Transverse colon (tissue), 4 donors: ENCODE results near the gene PLET1. TPM values are rescaled to one million over a fixed set of nuclear protein-coding genes. Genes with fewer than 3 reads are reported as not detected.

Experiments used
- DNase-seq: peaks from one replicate; pipeline ENCODE4 v3.0.0-alpha.2; 2019
- H3K27ac ChIP-seq, 4 donors: fragments of 200-600 bp; sonication (generic); 2 replicates each; pipeline ENCODE4 v1.5.1; 2016 to 2018; ENCODE audit warnings: inconsistent platforms in 4 of 4
- H3K27me3 ChIP-seq: fragments of 200-600 bp; sonication (generic); 2 replicates; pipeline ENCODE4 v1.5.1; 2017; ENCODE audit warnings: inconsistent platforms
- H3K36me3 ChIP-seq, 4 donors: fragments of 200-600 bp; sonication (generic); 2 replicates each; pipeline ENCODE4 v1.5.1; 2017 to 2019; ENCODE audit warnings: inconsistent platforms in 4 of 4
- H3K4me1 ChIP-seq, 4 donors: fragments of 200-600 bp; sonication (generic); 2 replicates each; pipeline ENCODE4 v1.5.1; 2017 to 2020; ENCODE audit warnings: inconsistent platforms in 4 of 4
- H3K4me3 ChIP-seq, 4 donors: fragments of 200-600 bp; sonication (generic); 1 replicate in 1 of 4; 2 replicates in 3 of 4; pipeline versions ENCODE4 v1.5.1 to v1.6.1; 2017 to 2019; ENCODE audit warnings: inconsistent platforms in 4 of 4
- H3K9me3 ChIP-seq, 2 donors: fragments of 200-600 bp; sonication (generic); 2 replicates each; pipeline ENCODE4 v1.5.1; 2017 to 2019; ENCODE audit warnings: inconsistent platforms in 2 of 2
- EP300 ChIP-seq: sonication (generic); formaldehyde crosslinking; IDR thresholded peaks from one replicate; pipeline ENCODE4 v1.6.1; 2017; ENCODE audit warnings: antibody characterized with exemption, low read depth
- POLR2A ChIP-seq: fragments of 450-650 bp; IDR thresholded peaks from one replicate; pipeline ENCODE4 v1.6.1; 2016; ENCODE audit warnings: antibody characterized with exemption, mild to moderate bottlenecking, moderate library complexity
- POLR2AphosphoS5 ChIP-seq, 3 donors: sonication (generic); formaldehyde crosslinking; IDR thresholded peaks; one replicate each; pipeline ENCODE4 v1.6.1; 2016; ENCODE audit warnings: antibody characterized with exemption in 3 of 3
- WGBS, 2 donors: methylation state at CpG; one replicate each; pipeline ENCODE4 v1.1.5; 2018; ENCODE audit warnings: low coverage in 1 of 2; 5-methylcytosine and 5-hydroxymethylcytosine counted together
- in situ Hi-C, 4 donors: fragments of 200-750 bp; cut with MboI; loops; one replicate each; pipeline versions ENCODE4 v1.15.0 to v1.15.1; 2017; ENCODE audit warnings: low sequenced_read_pairs in 3 of 4, low pct_ligation_motif_present in 1 of 4, low pct_unique_long_range_greater_than_20kb in 1 of 4
- intact Hi-C: fragments of 100-400 bp; cut with DNase I; formaldehyde crosslinking; loops from one replicate; pipeline ENCODE4 v1.15.1; 2023; ENCODE audit warnings: low total_unique reads
- total RNA-seq, 4 donors: library from RNA; depleted of rRNA; stranded (reverse); fragments of >200 nt; gene quantifications; one replicate each; pipeline ENCODE4 v1.1.0, GENCODE V29; 2016
- TF ChIP-seq, protein P1 (sequence below), 5 experiments: fragments of 200-600 bp in 3 of 5; fragments of 450-650 bp in 2 of 5; sonication (generic) in 3 of 5; IDR thresholded peaks; 1 replicate in 2 of 5; 2 replicates in 3 of 5; pipeline ENCODE4 v1.5.1; 2016 to 2017; ENCODE audit warnings: antibody characterized with exemption in 5 of 5, inconsistent platforms in 3 of 5, mild to moderate bottlenecking in 2 of 5, moderate library complexity in 1 of 5

Gene PLET1
- total RNA-seq, 4 donors from 2014 or later = not detected

DNA sequence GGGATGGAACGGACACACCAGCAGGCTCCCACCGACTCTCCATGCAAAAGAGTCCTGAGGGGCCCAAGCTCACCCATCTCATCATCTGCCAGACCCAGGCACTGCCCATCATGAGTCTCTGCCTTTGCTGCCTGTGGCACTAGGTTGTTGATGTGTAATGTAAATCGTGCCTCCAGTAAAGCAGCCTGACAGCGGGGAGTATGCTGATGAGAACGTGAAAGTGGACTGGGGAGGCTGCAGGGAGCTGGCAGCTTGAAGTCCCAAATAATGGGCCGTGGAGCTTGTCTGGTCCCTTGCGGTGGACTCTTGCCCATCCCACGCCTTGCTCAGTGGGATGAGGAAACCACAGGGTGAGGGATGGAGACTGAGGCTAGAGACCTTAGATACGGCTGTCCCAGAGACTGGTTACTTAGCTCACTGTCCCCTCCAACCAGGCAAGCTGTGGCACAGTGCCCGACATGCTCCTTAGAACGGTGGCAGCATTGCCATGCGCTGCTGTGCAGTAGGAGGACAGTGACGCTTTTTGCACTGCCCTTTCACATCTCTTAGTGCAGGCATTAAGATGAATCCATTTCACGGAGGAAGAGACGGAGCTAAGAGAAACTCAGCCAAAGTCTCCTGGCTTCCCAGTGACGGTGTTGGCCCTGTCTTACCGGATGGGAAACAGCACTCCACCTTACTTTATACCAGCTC is 39.6 kb upstream of the PLET1 start:
- H3K4me3 ChIP-seq = no peak overlapping the region
- H3K27me3 ChIP-seq = no peaks in the 10 kb centered on the region
- in situ Hi-C loops (no loop called here), intact Hi-C loops (no loop called here)
- peaks cover 0 to 14% (median 8%) of the 10 kb centered on the region in 4 donors for H3K4me1 ChIP-seq
- TF ChIP-seq POLR2AphosphoS5 (IDR thresholded peaks at IDR 0.05) (no peak), EP300 (no peak), POLR2A (no peak)
- TF ChIP-seq, protein P1, sequence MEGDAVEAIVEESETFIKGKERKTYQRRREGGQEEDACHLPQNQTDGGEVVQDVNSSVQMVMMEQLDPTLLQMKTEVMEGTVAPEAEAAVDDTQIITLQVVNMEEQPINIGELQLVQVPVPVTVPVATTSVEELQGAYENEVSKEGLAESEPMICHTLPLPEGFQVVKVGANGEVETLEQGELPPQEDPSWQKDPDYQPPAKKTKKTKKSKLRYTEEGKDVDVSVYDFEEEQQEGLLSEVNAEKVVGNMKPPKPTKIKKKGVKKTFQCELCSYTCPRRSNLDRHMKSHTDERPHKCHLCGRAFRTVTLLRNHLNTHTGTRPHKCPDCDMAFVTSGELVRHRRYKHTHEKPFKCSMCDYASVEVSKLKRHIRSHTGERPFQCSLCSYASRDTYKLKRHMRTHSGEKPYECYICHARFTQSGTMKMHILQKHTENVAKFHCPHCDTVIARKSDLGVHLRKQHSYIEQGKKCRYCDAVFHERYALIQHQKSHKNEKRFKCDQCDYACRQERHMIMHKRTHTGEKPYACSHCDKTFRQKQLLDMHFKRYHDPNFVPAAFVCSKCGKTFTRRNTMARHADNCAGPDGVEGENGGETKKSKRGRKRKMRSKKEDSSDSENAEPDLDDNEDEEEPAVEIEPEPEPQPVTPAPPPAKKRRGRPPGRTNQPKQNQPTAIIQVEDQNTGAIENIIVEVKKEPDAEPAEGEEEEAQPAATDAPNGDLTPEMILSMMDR (IDR thresholded peaks at IDR 0.05) = no peak
- H3K36me3 ChIP-seq = no peaks in the 10 kb centered on the region
- H3K9me3 ChIP-seq = no peaks in the 10 kb centered on the region
- WGBS, 2 donors = 87 to 94% methylated on average over 3 to 17 of the region's 17 CpGs
- no peak for DNase-seq
- H3K27ac ChIP-seq = no peak overlapping the region

DNA sequence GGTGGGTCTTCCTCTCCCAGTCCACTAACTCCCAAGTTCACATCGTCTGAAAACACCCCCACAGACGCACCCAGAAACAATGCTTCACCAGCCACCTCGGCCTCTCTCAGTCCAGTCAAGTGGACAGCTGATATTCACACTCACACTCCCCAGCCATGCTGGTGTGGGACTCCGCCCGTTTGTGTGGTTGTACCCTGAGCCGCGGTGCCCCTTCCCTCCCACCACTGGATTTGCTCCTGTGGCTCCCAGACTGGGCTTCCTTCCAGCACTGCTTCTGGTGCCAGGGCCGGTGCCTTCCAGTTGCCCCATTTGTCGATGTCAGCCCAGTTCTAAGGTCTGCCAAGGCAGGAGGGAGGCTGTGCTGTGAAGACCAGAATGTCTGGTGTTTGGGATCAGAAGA is 37.9 kb upstream of the PLET1 start:
- Histone ChIP-seq H3K9me3 (no peaks in the 10 kb centered on the region), H3K27me3 (no peaks in the 10 kb centered on the region), H3K4me3 (no peak overlapping the region), H3K27ac (no peak overlapping the region), H3K4me1 (peaks cover 0 to 25% (median 14%) of the 10 kb centered on the region in 4 donors), H3K36me3 (no peaks in the 10 kb centered on the region)
- intact Hi-C loops = no loop called here
- no peak for DNase-seq
- WGBS, 2 donors = 63% methylated on average over 9 of the region's 9 CpGs; no CpG with 5 or more reads in 1 of the 2 donors
- in situ Hi-C loops = loop anchor here in 3 of 4 donors (25.0 kb wide), 3 partner anchors 186 to 989 kb away; no protein-coding TSS in a partner anchor
- TF ChIP-seq POLR2A = no peak
- TF ChIP-seq EP300 = no peak
- TF ChIP-seq POLR2AphosphoS5 (IDR thresholded peaks at IDR 0.05) = no peak
- TF ChIP-seq, protein P1 (IDR thresholded peaks at IDR 0.05) = no peak

DNA sequence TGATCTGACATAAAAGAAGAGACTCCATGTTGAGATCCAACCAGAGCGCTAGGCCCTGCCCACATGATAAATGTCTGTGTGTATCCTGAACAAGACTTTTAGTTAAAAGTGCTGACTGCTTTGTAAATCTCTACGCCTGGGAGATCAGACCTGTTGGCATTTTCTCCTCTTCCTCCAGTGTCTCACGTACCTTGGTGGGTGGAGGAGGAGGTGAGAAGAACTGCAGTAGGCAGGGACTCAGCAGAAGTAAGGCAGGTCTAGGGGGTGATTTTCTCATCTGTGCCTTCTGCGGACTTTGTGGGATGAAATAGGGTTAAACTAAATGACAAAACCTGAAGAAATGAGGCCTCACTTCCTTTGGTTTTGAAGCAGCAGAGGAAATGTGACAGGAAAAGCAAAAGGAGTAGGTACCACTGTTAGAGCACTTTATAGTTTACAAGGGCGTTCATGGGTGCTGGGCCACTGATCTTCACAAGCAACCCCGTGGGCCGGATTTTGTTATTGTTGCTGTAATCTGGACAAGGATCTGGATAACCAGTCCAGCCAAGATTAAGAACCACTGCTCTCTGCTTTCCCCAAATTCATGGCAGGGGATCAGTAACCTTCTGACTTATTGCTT is 36.7 kb upstream of the PLET1 start:
- Histone ChIP-seq H3K4me1 (peaks cover 0 to 22% (median 16%) of the 10 kb centered on the region in 4 donors), H3K27me3 (no peaks in the 10 kb centered on the region), H3K9me3 (no peaks in the 10 kb centered on the region), H3K27ac (no peak overlapping the region), H3K36me3 (no peaks in the 10 kb centered on the region), H3K4me3 (no peak overlapping the region)
- DNase-seq = no peak
- WGBS, 2 donors = 80 to 98% methylated on average over 4 to 7 of the region's 7 CpGs
- intact Hi-C loops (no loop called here), in situ Hi-C loops (loop anchor here in 3 of 4 donors (25.0 kb wide), 3 partner anchors 185 to 990 kb away; no protein-coding TSS in a partner anchor)
- TF ChIP-seq EP300 (no peak), POLR2AphosphoS5 (IDR thresholded peaks at IDR 0.05) (no peak), POLR2A (no peak)
- TF ChIP-seq, protein P1 (IDR thresholded peaks at IDR 0.05) = no peak

DNA sequence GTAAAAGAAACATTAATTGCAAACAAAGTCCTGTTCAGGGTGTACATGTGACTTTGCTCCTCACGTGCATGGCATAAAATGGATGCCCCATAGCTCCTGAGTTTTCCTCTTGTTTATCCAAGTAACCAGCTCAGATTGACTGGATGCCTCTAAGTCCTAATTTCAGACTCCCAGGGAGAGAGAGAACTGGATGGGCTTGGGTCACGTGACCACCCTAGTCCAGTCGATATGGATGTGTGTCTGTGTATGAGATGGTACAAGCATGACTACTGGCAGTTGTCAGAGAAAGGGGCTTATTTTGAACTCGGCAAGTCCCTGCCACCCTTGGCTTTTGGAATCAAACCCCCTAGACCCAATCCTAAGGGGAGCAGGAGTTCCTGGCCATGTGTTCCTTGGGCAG is 35.4 kb upstream of the PLET1 start:
- in situ Hi-C loops (loop anchor here in 3 of 4 donors (25.0 kb wide), 3 partner anchors 184 to 991 kb away; no protein-coding TSS in a partner anchor), intact Hi-C loops (no loop called here)
- H3K9me3 ChIP-seq = no peaks in the 10 kb centered on the region
- no peak overlapping the region for H3K4me3 ChIP-seq
- 79 to 83% methylated on average over 1 to 4 of the region's 4 CpGs for WGBS, 2 donors
- no peak for DNase-seq
- H3K4me1 ChIP-seq = peaks cover 0 to 17% (median 10%) of the 10 kb centered on the region in 4 donors
- no peaks in the 10 kb centered on the region for H3K27me3 ChIP-seq
- TF ChIP-seq, protein P1 (IDR thresholded peaks at IDR 0.05) = no peak
- TF ChIP-seq POLR2A (no peak), EP300 (no peak), POLR2AphosphoS5 (IDR thresholded peaks at IDR 0.05) (no peak)
- H3K27ac ChIP-seq = no peak overlapping the region
- no peaks in the 10 kb centered on the region for H3K36me3 ChIP-seq
